Measurements from ENCODE around the gene MTO1.
"Not testable (repeated sequence)": the region's sequence is repeated elsewhere in the genome, so short reads cannot be mapped to it uniquely, and the experiment has no call there.

The MTO1 gene

DNA sequence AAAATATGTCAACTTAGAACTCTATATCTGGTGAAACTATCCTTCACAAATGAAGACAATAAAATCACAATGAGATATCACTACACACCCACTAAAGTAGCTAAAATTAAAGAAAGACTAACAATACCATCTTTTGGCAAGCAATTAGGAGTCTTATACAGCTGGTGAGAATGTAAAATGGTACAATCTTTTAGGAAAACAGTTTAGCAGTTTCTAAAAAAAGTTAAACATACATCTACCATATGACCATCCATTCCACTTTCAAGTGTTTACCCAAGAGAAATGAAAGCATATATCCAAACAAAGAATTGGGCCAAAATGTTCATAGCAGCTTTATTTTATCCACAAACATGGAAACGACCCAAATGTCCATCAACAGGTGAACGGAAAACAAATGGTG, 73.1 kb downstream of the MTO1 start:
- no peak for DNase-seq (ENCODE audit: low spot score)

- DNase-seq (ENCODE audit: low spot score) = no peak
Observed at GRCh38 chr6:73537677-73538076, 76.1 kb downstream of the MTO1 start.

GRCh38 chr6:73538116-73538779, 76.7 kb downstream of the MTO1 start:
- no peak for DNase-seq (ENCODE audit: low spot score)

GRCh38 chr6:73542481-73542880, 80.9 kb downstream of the MTO1 start:
- DNase-seq (ENCODE audit: low spot score) = not testable (repeated sequence)

- no peak for DNase-seq (ENCODE audit: low spot score)
Observed at GRCh38 chr6:73542891-73543290, 81.4 kb downstream of the MTO1 start.

GRCh38 chr6:73547036-73547435, 85.5 kb downstream of the MTO1 start:
- DNase-seq (ENCODE audit: low spot score) = no peak

DNA sequence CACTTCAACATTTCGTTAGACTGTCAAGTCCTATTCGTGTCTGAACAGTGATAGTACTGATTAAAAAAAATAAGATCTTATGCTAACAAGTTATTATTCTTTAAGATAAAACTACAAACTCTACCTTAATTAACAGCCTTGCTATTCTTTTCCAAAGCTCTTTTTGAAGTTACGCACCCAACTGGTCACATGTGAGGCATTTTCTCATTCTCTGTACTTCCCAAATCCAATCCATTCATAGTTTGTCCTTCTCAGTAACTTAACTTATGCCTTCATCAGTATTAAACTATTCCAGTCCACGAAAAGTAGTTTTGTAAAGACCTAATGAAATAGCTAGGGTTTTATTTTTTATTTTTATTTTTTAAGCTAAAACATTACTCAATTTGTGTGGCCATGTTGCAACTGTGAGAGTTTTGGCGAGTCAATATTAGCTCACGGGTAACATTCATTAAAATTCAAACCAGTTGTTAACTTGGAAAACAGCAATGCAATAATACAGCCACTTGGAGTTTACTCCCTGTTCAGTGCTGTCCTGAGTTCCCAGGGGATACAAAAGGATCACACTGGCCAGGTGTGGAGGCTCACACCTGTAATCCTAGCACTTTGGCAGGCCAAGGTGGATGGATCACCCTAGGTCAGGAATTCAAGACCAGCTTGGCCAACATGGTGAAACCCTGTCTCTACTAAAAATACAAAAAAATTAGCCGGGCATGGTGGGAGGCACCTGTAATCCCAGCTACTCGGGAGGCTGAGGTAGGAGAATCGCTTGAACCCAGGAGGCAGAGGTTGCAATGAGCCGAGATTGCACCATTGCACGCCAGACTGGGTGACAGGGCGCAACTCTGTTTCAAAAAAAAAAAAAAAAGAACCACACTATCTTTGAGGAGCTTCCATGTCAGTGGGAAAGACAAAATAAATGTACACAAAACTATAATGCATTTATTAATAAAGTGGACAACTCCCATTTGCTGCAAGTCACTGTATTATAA, 87.2 kb downstream of the MTO1 start:
- no peak for DNase-seq (ENCODE audit: low spot score)

- DNase-seq (ENCODE audit: low spot score) = not testable (repeated sequence)
Observed at GRCh38 chr6:73551115-73551514, 89.6 kb downstream of the MTO1 start.

DNA sequence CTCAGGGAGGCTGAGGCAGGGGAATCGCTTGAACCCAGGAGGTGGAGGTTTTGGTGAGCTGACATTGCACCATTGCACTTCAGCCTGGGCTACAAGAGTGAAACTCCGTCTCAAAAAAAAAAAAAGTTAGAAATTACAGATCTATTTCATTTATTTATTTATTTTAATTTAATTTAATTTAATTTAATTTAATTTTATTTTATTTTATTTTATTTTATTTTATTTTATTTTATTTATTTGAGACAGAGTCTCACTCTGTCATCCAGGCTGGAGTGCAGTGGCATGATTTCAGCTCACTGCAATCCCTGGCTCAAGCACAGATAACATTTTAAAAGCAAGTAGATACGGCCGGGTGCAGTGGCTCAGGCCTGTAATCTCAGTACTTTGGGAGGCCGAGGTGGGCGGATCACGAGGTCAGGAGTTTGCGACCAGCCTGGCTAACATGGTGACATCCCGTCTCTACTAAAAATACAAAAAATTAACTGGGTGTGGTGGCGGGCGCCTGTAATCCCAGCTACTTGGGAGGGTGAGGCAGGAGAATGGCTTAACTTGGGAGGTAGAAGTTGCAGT, 93.9 kb downstream of the MTO1 start:
- DNase-seq (ENCODE audit: low spot score) = not testable (repeated sequence)

GRCh38 chr6:73556836-73557235, 95.3 kb downstream of the MTO1 start:
- DNase-seq (ENCODE audit: low spot score) = no peak

Measured in hematopoietic multipotent progenitor cell treated with erythropoietin and hydrocortisone succinate and interleukin-3 and kit ligand, for 17 days (in vitro differentiated cells).